GM12801 (cell line): Measurements from ENCODE around the gene ITGAE.

Source experiments
- TF ChIP-seq, protein P1 (sequence below): IDR thresholded peaks from one replicate; pipeline ENCODE4 v1.5.1; 2011; ENCODE audit warnings: control low read depth; ENCODE audit not compliant: insufficient read length; ENCODE audit errors: extremely low read depth

The ITGAE gene

DNA sequence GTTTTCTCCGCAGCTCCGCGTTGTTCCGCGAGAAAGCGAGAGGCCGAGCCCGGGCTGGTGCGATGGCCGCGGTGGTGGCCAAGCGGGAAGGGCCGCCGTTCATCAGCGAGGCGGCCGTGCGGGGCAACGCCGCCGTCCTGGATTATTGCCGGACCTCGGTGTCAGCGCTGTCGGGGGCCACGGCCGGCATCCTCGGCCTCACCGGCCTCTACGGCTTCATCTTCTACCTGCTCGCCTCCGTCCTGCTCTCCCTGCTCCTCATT lies 132.0 kb downstream of the ITGAE start:
- TF ChIP-seq, protein P1, sequence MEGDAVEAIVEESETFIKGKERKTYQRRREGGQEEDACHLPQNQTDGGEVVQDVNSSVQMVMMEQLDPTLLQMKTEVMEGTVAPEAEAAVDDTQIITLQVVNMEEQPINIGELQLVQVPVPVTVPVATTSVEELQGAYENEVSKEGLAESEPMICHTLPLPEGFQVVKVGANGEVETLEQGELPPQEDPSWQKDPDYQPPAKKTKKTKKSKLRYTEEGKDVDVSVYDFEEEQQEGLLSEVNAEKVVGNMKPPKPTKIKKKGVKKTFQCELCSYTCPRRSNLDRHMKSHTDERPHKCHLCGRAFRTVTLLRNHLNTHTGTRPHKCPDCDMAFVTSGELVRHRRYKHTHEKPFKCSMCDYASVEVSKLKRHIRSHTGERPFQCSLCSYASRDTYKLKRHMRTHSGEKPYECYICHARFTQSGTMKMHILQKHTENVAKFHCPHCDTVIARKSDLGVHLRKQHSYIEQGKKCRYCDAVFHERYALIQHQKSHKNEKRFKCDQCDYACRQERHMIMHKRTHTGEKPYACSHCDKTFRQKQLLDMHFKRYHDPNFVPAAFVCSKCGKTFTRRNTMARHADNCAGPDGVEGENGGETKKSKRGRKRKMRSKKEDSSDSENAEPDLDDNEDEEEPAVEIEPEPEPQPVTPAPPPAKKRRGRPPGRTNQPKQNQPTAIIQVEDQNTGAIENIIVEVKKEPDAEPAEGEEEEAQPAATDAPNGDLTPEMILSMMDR, result no peak

DNA sequence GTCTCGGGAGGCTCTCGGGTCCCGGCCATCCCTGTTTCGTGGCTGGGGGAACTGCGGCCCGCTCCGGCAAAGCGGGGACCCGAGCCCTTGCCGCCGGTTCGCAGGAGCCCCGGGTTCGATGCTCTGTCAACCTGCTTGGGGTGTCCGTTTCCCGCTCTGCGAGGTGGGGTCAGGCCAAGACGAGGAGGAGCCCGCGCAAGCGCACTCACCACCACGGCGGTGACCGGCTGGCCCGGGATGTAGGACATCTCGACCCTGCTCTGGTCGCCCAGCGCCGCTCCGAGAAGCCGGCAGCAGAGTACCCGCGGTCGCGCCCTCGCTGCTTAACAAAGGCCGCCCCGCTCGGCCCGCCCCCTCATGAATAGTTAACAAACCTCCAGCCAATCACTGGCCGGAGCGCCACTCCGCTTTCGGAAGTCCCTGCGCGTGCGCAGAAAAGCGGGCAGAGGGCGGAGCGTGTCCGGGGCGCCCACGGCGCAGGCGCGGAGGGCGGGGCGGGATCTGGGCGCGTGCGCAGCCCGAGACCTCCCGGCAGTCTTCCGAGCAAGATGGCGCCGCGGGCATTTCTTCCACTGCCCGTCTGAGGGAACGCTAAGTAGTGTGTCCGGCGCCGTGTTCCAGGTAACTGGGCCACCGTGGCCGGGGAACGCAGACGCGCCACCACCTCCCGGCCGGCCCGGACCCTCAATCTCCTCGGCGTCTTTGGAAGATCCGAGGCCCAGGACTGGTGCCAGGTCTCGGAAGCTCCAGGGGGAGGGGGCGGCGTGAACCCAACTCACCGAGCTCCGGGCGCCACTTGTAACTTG lies 132.5 kb downstream of the ITGAE start, which contains the start of the genes EMC6 and TAX1BP3:
Gene EMC6 (plus strand): TSS at position 534 of the 806 bp plus-strand sequence. CDS start 335 bp downstream, outside the sequence.
Gene TAX1BP3 (minus strand): TSS at position 300 of the 806 bp plus-strand sequence. CDS start 52 bp downstream, at position 248.
- TF ChIP-seq, protein P1, result no peak

DNA sequence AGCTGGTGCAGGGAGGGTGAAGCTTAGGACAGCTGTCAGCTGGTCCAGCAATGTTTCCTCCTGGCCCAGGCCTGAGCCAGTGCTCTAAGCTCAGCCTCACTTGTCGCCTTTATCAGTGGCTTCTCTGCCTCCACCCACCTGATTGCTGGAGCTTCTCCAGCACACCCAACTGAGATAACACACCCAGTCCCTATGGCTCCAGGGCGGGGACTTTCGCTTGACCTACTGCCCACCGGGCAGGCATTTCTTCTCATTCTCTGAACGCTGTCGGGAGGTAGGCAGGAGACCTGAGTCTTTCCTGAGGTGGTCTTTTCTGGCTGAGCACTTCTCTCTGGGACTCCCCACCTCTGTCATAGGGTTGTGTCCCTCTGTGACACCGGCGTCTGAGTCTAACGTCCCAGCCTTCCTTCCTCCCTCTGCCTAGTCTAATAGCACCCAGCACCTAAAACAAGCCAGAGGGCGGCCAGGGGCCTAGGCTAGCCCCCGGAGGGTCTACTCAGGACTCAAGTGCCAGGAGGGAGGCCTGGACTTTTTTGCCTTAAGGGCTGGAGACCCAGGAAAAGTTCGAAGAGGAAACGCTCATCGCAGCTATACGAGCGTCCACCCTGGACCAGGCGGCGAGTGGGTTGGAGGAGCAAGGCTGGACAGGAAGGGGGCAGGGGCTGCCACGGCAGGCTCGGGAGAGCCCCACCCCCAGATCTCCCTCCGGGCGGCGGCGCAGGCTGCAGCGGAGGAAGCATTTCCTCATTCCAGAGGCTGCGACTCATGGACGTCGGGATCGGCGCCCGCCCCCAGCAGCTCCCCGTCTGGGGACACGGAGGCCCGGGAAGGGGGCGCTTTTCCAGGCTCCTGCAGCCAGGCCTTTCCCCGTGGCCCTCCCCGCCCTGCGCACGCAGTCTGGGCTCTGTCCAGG lies 133.4 kb downstream of the ITGAE start:
- TF ChIP-seq, protein P1, result no peak

DNA sequence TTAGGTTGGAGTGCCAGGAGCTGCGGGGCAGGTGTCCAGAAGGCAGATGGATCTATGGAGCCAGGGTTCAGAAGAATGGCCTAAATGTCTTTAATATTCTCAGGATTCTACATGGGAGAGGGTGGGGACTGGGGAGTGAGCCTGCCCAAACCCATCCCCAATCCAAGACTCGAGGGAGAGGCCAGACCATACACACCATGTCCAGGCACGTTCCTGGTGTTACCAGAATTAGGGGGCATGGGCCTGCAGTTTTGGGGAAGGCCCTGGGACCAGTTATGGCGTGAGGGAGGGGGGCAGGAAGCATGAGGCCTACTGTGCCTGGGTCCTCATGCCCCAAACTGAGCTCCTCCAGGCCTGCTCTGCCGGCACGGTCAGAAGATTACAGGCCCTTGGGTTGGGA lies 134.5 kb downstream of the ITGAE start:
- TF ChIP-seq, protein P1, result no peak

DNA sequence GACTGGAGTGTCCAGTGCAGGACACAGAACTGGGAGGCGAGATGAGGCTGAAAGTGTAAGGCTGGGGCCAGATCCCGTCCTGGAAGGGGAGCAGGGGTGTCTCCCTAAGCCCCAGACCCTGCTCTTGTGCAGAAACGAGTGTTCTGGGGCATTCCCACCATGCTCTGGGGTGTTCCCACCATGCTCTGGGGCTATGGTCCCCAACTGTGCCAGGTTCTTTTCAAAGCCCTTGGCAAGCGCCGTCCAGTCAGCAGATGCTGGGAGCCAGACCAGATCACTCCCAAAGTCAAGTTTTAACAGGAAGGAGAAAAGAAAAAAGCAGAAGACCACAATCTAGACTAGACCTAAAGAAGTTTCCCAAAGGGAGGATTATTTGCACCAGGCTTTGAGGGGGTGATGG lies 135.2 kb downstream of the ITGAE start:
- TF ChIP-seq, protein P1, result no peak
